NT2/D1 (cell line): ENCODE measurements around the gene FAM221A.

Experiments used
- SUZ12 ChIP-seq: IDR thresholded peaks from 2 replicates; pipeline ENCODE4 v1.6.1; 2011; ENCODE audit not compliant: insufficient read length, insufficient read depth; ENCODE audit errors: extremely low read depth
- YY1 ChIP-seq: IDR thresholded peaks from 2 replicates; pipeline ENCODE4 v1.6.1; 2011; ENCODE audit not compliant: insufficient read length, insufficient read depth
- ZNF274 ChIP-seq: IDR thresholded peaks from 2 replicates; pipeline ENCODE4 v1.6.1; 2011; ENCODE audit warnings: mild to moderate bottlenecking, low read depth, low read length

- TF ChIP-seq ZNF274, result no peak
- no peak for TF ChIP-seq YY1
- TF ChIP-seq SUZ12, result no peak
Measured at GRCh38 chr7:23685731-23686130, 5.7 kb downstream of the FAM221A start.
